Ascending aorta (tissue), 2 donors: Measurements from ENCODE around the gene SFXN2. TPM values are rescaled to one million over a fixed set of nuclear protein-coding genes. Genes with fewer than 3 reads are reported as not detected.

Source experiments
- DNase-seq, 2 donors: peaks; one replicate each; pipeline ENCODE4 v3.0.0-alpha.2; 2019; ENCODE audit warnings: low spot score in 2 of 2
- H3K27ac ChIP-seq, 2 donors: fragments of 200-600 bp; sonication (generic); one replicate each; pipeline ENCODE4 v1.5.1; 2016 to 2017; ENCODE audit warnings: mild to moderate bottlenecking in 1 of 2
- H3K27me3 ChIP-seq: fragments of 200-600 bp; sonication (generic); one replicate; pipeline ENCODE4 v1.5.1; 2017
- H3K36me3 ChIP-seq, 2 donors: fragments of 200-600 bp; sonication (generic); one replicate each; pipeline ENCODE4 v1.5.1; 2016
- H3K4me1 ChIP-seq, 2 donors: fragments of 200-600 bp; sonication (generic); one replicate each; pipeline ENCODE4 v1.5.1; 2016 to 2017; ENCODE audit warnings: mild to moderate bottlenecking in 1 of 2
- H3K4me3 ChIP-seq, 2 donors: fragments of 200-600 bp; sonication (generic); one replicate each; pipeline ENCODE4 v1.5.1; 2016 to 2017; ENCODE audit warnings: mild to moderate bottlenecking in 1 of 2
- H3K9me3 ChIP-seq, 2 donors: fragments of 200-600 bp; sonication (generic); one replicate each; pipeline ENCODE4 v1.5.1; 2016
- intact Hi-C: fragments of 100-400 bp; cut with DNase I; formaldehyde crosslinking; loops from one replicate; pipeline ENCODE4 v1.15.1; 2023
- total RNA-seq: library from RNA; depleted of rRNA; stranded (reverse); fragments of >200 nt; gene quantifications from one replicate; pipeline ENCODE4 v1.1.0, GENCODE V29; 2016
- TF ChIP-seq, protein P1 (sequence below), 3 experiments: fragments of 200-600 bp in 2 of 3; fragments of 450-650 bp in 1 of 3; sonication (generic) in 2 of 3; IDR thresholded peaks; one replicate each; pipeline ENCODE4 v1.5.1; 2016 to 2019; ENCODE audit warnings: antibody characterized with exemption in 3 of 3, mild to moderate bottlenecking in 1 of 3, moderate library complexity in 1 of 3

SFXN2 gene
- total RNA-seq, 1 donor from 2014 or later: 2.1 TPM

DNA sequence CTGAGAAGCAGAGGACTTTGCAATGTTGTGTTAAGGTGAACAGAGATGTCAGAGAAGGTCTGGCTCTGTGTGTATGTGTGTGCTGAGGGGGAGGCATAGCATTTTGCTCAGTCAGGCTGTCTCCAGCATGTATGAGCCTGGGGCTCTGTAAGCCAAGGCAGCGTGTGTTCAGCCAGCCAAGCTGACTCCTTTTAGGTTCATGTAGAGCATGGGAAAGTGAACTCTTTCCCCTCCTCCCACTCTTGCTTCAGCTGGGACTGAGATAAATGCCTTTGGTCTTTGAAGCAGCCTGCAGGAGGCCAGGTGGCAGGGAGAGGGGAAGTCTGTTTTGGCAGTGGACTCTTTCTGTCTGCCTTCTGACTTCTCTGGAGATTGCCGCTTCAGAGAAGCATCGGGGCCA, 3.8 kb downstream of the SFXN2 start:
- Histone ChIP-seq H3K4me3 (no peak overlapping the region), H3K27ac (no peak overlapping the region), H3K36me3 (no peaks in the 10 kb centered on the region), H3K27me3 (no peaks in the 10 kb centered on the region), H3K4me1 (peaks cover 0 to 10% of the 10 kb centered on the region in 2 donors), H3K9me3 (no peaks in the 10 kb centered on the region)
- TF ChIP-seq, protein P1, sequence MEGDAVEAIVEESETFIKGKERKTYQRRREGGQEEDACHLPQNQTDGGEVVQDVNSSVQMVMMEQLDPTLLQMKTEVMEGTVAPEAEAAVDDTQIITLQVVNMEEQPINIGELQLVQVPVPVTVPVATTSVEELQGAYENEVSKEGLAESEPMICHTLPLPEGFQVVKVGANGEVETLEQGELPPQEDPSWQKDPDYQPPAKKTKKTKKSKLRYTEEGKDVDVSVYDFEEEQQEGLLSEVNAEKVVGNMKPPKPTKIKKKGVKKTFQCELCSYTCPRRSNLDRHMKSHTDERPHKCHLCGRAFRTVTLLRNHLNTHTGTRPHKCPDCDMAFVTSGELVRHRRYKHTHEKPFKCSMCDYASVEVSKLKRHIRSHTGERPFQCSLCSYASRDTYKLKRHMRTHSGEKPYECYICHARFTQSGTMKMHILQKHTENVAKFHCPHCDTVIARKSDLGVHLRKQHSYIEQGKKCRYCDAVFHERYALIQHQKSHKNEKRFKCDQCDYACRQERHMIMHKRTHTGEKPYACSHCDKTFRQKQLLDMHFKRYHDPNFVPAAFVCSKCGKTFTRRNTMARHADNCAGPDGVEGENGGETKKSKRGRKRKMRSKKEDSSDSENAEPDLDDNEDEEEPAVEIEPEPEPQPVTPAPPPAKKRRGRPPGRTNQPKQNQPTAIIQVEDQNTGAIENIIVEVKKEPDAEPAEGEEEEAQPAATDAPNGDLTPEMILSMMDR (IDR thresholded peaks at IDR 0.05): no peak
- DNase-seq: no peak
- intact Hi-C loops: no loop called here

- TF ChIP-seq, protein P1 (IDR thresholded peaks at IDR 0.05): no peak
- H3K36me3 ChIP-seq: no peaks in the 10 kb centered on the region
- no peak overlapping the region for H3K4me3 ChIP-seq
- no peaks in the 10 kb centered on the region for H3K9me3 ChIP-seq
- no peak for DNase-seq
- no peak overlapping the region for H3K27ac ChIP-seq
- no peaks in the 10 kb centered on the region for H3K4me1 ChIP-seq
- intact Hi-C loops: no loop called here
- H3K27me3 ChIP-seq: no peaks in the 10 kb centered on the region
Measured at GRCh38 chr10:102720337-102720736, 5.9 kb downstream of the SFXN2 start.

DNA sequence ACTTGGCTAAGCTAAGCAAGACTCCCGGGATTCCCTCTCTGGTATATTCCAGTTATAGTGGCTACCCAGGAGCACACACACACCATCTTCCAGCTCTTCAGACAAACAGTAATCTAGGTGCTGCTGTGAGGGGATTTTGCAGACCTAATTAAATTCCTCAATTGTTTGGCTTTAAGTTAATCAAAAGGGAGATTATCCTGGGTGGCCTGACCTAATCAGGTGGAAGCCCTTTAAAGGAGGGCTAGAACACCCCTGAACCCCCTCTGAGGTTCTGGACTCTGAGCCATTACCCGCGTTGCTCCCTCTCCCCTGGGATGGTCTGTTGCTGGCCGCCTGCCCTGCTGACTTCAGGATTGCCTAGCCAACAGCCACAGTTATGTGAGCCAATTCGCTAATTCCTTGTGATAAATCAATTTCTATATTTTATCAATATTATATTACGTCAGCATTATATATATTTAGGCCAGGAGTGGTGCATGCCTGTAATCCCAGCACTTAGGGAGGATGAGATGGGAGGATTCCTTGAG, 6.4 kb downstream of the SFXN2 start:
- Histone ChIP-seq H3K27me3 (no peaks in the 10 kb centered on the region), H3K36me3 (no peaks in the 10 kb centered on the region), H3K4me3 (no peak overlapping the region), H3K27ac (no peak overlapping the region), H3K9me3 (no peaks in the 10 kb centered on the region), H3K4me1 (no peaks in the 10 kb centered on the region)
- TF ChIP-seq, protein P1 (IDR thresholded peaks at IDR 0.05): no peak
- no peak for DNase-seq
- intact Hi-C loops: no loop called here

GRCh38 chr10:102721954-102722353, 7.5 kb downstream of the SFXN2 start:
- no peaks in the 10 kb centered on the region for H3K9me3 ChIP-seq
- H3K4me3 ChIP-seq: no peak overlapping the region
- no peak overlapping the region for H3K27ac ChIP-seq
- intact Hi-C loops: no loop called here
- no peak for DNase-seq
- TF ChIP-seq, protein P1 (IDR thresholded peaks at IDR 0.05): no peak
- no peaks in the 10 kb centered on the region for H3K27me3 ChIP-seq
- H3K4me1 ChIP-seq: no peaks in the 10 kb centered on the region
- no peaks in the 10 kb centered on the region for H3K36me3 ChIP-seq

GRCh38 chr10:102723989-102724388, 9.6 kb downstream of the SFXN2 start:
- no peak for DNase-seq
- H3K36me3 ChIP-seq: no peaks in the 10 kb centered on the region
- H3K9me3 ChIP-seq: no peaks in the 10 kb centered on the region
- H3K27me3 ChIP-seq: no peaks in the 10 kb centered on the region
- peaks cover 0 to 3% of the 10 kb centered on the region in 2 donors for H3K4me1 ChIP-seq
- no peak overlapping the region for H3K27ac ChIP-seq
- H3K4me3 ChIP-seq: no peak overlapping the region
- TF ChIP-seq, protein P1 (IDR thresholded peaks at IDR 0.05): no peak
- intact Hi-C loops: no loop called here

DNA sequence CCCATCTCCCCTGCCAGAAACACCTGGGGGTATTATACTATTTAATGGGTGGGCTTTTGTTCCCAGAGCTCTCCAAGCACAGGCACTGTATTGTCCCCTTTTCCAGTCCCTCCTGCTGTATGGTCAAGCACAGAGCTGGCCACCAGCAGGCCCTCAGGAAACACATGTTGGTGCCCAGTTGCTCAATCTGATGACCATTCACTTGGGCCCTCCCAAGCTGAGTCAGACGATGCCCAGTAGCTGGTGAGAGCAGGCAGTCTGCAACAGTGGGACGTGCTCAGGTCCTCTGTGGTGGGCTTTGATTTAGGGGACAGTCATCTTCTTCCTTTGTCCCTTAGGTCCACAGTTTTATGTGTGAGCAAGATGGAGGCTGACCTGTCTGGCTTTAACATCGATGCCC, 11.8 kb downstream of the SFXN2 start:
- intact Hi-C loops: loop anchor here (5.0 kb wide), 1 partner anchor 346 kb away; no protein-coding TSS in a partner anchor
- Histone ChIP-seq H3K9me3 (no peaks in the 10 kb centered on the region), H3K4me3 (no peak overlapping the region), H3K27ac (no peak overlapping the region), H3K27me3 (no peaks in the 10 kb centered on the region), H3K36me3 (no peaks in the 10 kb centered on the region), H3K4me1 (peaks cover 0 to 7% of the 10 kb centered on the region in 2 donors)
- DNase-seq: peak; percentile 29 to 78
- TF ChIP-seq, protein P1 (IDR thresholded peaks at IDR 0.05): no peak
